C4-2B (cell line): ENCODE data around the gene NLGN1.

Source experiments
- H3K27ac ChIP-seq: fragments of 450-650 bp; 2 replicates; pipeline ENCODE4 v1.5.1; 2017
- ZFX ChIP-seq: fragments of 450-650 bp; IDR thresholded peaks from 2 replicates; pipeline ENCODE4 v1.6.1; 2017
- TF ChIP-seq, protein P1 (sequence below): fragments of 450-650 bp; conservative IDR thresholded peaks from 2 replicates; pipeline ENCODE4 v1.5.1; 2017; ENCODE audit warnings: mild to moderate bottlenecking

The NLGN1 gene

DNA sequence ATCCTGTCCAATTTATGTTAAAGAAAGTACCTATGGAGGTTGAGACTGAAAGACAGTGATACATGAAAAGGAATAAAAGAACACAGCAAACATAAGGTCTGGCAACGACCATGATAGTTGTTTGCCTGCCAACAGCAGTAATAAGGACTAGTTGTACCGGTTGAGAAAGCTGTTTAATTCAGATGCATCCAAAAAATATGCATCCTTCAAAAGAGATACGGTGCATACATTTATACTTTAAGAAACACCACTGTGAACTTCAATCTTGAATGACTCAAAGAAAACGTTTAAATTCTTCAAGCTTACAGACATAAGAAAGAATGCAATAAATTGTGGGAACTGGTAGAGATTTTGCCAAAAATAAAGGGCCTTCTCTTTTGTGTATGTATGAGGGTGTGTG, 492.1 kb downstream of the NLGN1 start:
- H3K27ac ChIP-seq = no peak overlapping the region
- no peak for TF ChIP-seq ZFX
- TF ChIP-seq, protein P1, sequence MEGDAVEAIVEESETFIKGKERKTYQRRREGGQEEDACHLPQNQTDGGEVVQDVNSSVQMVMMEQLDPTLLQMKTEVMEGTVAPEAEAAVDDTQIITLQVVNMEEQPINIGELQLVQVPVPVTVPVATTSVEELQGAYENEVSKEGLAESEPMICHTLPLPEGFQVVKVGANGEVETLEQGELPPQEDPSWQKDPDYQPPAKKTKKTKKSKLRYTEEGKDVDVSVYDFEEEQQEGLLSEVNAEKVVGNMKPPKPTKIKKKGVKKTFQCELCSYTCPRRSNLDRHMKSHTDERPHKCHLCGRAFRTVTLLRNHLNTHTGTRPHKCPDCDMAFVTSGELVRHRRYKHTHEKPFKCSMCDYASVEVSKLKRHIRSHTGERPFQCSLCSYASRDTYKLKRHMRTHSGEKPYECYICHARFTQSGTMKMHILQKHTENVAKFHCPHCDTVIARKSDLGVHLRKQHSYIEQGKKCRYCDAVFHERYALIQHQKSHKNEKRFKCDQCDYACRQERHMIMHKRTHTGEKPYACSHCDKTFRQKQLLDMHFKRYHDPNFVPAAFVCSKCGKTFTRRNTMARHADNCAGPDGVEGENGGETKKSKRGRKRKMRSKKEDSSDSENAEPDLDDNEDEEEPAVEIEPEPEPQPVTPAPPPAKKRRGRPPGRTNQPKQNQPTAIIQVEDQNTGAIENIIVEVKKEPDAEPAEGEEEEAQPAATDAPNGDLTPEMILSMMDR = no peak

DNA sequence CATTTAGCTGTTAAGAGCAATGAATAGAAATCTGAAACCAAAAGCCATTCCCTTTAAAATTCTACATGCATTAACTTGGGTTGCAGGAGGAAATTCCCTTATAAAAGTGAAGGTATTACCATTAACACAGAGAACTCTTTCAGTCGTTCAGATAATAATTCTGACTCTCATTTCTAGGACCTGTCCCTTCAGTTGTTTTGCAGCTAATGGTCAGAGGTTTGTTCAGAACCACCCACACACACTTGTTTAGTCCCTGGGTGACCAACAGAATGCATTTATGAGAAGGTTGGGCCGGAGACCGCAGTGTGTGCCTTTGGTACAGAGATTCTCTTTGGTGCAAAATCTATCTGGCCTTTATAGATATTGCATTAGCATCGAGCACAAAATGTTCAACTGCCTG, 492.5 kb downstream of the NLGN1 start:
- TF ChIP-seq, protein P1 = no peak
- TF ChIP-seq ZFX = no peak
- no peak overlapping the region for H3K27ac ChIP-seq

DNA sequence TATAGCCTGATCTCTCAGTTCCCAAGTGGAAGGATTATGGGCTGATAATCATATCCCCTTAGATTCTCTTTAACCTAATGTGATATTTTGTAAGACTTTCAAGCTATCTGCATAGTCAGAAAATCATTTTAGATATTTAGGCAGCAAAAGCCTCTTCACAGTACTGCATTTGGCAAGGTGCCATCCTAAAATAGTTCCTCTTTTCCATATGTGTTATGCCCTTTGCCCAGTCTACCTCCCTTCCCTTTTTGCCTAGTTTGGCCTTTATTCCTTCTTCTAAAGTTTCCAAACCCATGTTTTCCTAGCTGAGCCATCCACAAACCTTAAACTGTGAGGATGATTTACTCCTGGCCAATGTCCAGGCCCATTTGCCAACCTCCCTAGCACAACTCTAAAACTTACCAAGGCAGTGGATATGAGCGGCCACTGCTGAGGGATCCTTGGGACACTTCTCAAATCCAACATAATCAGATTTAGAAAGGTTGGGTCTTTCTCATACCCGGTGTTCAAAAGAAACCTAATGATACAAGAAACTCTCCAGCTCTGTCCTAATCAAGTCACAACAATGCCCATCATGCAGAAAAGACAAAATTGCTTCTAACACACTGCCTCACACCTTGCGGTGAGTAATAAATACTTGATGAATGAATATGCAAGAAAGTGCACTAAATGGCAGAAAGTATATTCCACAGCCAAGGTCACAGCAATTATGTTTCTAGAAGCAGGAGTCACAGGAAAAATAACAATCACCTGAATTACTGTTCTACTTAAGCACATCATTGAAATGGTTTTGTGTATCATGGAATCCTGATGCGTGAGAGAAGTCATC, 493.9 kb downstream of the NLGN1 start:
- TF ChIP-seq ZFX = no peak
- TF ChIP-seq, protein P1 = no peak
- H3K27ac ChIP-seq = no peak overlapping the region

DNA sequence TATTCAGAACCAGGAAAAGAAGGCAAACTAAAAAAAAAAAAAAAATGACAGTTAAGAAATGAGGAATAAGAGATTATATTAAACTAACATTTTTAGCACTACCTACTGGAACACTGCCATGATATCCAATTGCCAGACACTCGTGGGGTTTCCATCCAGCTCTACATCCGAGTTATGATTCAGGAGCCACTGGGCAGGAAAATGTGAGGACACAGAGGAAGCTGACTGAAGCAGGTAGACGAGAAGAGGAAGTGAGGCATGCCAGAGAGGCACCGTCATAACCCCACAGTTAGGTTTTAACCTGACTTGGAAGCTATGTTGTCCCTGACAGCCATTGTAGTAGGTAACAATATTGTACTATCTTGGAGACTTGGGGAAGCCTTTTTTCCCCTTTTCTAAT, 495.0 kb downstream of the NLGN1 start:
- no peak overlapping the region for H3K27ac ChIP-seq
- TF ChIP-seq ZFX = no peak
- TF ChIP-seq, protein P1 = no peak

DNA sequence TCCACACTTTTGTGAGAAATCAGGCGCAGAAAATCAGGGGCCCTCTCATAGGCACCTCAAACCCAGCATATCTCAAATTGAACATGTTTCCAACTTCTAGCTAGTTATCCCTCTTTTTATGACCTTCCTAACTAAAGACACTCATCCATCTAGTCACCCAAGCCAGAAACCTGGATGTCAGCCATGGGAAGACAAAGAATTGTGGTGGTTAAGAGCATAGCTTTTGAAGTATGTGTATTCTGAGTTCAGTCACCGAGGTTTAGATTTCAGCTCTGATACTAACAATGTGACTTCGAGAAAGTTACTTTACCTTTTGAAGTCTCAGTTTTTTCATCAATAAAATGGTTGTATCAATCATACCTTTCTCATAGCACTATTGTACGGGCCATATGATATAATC, 495.5 kb downstream of the NLGN1 start:
- TF ChIP-seq, protein P1 = no peak
- no peak for TF ChIP-seq ZFX
- H3K27ac ChIP-seq = no peak overlapping the region

DNA sequence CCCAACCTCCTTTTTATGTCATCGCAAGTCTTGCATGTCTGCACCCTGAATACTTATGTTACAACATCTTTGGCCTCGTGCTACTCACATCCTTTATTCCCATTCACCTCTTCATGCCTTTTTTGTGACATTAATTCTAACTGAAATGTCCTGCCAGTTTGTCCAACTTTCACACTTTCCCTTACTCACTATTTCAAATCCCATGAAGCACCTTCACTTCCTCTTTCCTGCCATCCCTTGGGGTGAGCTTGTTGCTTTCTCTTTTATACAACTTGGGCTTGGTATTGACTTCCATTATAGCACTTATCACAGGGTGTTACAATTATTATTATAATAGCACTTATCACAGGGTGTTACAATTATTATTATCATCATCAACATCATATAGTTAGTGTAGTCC, 496.3 kb downstream of the NLGN1 start:
- no peak overlapping the region for H3K27ac ChIP-seq
- TF ChIP-seq, protein P1 = no peak
- no peak for TF ChIP-seq ZFX

DNA sequence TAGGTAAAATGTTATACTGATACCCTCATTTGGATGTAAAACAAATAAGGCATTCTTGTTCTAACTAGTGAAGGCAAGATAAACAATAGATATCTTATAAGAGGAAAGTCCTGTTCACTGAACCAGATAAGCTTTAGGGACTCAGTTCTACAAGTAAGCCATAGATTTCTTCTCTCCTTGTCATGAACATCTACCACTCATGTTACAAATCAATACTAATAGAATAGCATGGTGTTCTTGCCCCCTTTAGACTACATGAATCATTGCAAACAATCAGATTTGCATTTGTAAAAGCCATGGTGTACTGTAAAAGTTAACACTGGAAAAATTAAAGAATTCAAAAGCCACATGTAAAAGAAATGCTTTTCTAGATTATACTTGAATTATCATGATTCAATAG, 500.1 kb downstream of the NLGN1 start:
- H3K27ac ChIP-seq = no peak overlapping the region
- TF ChIP-seq ZFX = no peak
- TF ChIP-seq, protein P1 = no peak
